Measurements from ENCODE around the gene PDE6A. TPM values are rescaled to one million over a fixed set of nuclear protein-coding genes. Genes with fewer than 3 reads are reported as not detected.
"Not testable (repeated sequence)": the region's sequence is repeated elsewhere in the genome, so short reads cannot be mapped to it uniquely, and the experiment has no call there.

Gene PDE6A
- total RNA-seq, 1 donor from 2014 or later: not detected

DNA sequence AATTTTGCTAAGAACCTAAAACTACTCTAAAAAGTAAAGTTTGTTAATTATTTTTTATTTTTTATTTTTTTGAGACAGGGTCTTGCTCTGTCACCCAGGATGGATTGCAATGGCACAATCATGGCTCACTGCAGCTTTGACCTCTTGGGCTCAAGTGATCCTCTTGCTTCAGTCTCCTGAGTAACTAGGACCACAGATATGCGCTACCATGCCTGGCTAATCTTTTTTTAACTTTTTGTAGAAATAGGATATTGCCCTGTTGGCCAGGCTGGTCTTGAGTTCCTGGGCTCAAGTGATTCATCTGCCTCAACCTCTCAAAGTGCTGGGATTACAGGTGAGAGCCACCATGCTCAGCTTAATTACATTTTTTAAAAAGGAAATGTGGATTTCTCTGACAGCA is 45.8 kb downstream of the PDE6A start:
- DNase-seq (ENCODE audit: low spot score) (no peak), ATAC-seq (no peak)

DNA sequence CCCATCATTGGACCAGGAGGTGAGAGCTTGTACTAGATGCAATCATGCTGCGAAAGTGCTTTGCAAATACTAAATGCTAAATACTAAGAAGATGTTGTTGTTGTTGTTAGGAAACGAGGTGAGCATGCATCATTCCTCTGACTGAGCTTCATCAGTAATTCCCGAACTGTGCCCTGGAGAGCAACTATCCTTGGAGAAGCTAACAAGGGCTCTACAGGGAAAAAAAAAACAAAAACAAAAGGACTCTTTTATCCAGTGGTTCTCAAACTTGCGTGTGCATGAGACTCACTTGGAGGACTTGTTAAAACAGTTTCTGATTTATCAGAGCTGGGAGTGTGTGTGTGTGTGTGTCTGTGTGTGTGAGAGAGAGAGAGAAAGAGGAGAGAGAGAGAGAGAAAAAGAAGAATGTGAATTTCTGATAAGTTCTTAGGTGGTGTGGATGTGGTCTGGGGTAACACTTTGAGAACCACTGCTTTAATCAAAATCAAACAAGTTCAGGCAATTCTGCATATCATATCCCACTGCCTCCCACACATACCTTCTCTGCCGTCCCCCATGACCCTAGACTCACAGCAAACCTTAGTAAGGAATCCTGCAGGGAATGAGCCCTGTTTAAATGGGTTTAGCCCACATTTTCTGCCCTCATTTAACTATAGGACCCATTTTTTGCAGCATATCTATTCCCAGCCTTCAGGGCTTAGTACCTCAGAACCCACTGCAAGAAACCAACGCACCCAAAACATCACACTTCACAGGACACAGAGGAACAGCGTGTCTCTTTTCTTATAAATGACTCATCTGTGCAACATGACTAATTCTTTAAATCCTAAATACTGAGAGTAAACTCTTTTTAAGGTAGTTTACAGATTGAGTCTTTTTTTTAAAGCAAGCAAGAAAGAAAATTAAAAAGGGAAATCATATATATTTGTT is 48.9 kb downstream of the PDE6A start:
- no peak for DNase-seq (ENCODE audit: low spot score)
- no peak for ATAC-seq

DNA sequence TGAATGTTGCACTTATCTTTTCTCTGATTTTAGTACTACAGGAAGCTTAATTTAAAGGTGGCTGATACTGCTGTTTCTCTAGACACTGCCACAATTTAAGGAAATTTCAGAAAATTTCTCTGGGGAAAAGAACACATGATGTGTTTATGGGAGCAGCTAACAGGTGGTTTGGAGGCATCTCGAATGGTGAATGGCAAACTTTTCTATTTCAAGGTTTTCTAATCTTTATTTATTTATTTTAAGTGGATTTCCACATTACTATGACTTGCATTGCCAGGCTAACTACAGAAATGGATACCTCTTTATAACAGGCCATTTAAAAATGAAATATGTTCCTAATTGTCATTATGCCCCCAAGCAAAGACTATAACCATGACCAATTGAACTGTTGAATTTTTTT is 50.4 kb downstream of the PDE6A start:
- ATAC-seq: no peak
- no peak for DNase-seq (ENCODE audit: low spot score)

DNA sequence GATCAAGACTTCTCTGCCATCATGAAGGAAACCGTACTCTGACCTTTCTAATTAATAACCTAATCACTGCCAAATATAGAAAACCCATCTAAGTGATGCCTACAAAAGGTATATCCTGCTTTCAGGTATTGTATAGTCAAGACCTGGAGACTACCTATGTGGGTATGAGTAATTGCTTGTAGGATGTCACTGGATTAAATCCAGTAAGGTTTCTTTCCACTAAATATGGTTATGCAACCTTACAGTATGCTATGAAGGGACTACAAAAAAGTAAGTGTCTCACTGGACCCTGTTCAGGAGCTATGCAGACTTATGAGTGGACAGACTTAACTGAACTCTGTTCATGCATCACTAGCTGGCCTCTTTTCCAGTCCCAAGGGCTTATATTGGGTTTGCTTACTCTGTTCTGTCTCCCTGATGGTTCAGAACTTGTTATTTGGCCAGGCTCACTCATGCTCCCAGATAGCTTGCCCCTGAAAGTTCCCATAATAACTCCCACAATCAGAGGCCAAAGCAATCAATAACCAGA is 51.1 kb downstream of the PDE6A start:
- DNase-seq (ENCODE audit: low spot score): no peak
- no peak for ATAC-seq

DNA sequence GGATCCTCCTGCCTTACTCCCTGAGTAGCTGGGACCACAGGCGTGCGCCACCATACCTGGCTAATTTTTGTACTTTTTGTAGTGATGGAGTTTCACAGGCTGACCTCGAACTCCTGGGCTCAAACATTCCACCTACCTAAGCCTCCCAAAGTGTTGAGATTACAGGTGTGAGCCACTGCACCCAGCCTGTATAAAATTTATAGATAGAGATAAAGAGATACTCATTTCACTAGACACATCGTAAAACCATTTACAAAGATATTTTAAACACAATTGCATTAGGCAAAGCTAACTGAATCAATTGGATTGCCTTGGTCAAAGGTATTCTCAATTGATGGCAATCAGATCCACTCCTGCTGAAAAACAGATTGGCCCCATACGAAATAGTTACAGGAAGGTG is 52.0 kb downstream of the PDE6A start:
- no peak for ATAC-seq
- DNase-seq (ENCODE audit: low spot score): no peak

DNA sequence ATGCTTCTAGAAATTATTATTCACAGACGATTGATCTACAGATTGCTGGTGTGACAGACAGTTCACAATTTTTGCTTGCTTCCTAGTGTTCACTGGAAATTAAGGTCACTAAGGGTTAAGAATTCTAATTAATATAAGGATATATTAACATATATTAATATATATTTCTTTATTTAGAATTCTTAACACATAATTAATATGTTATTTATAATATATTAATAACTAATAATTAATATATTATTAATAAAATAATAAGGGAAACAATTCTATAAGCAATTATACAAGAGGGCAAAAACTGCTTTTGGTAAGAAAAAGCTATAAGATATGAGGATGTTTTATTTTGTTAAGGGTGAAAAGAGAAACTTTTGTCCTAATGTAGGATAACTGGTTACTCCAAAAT is 56.3 kb downstream of the PDE6A start:
- no peak for ATAC-seq
- DNase-seq (ENCODE audit: low spot score): no peak

DNA sequence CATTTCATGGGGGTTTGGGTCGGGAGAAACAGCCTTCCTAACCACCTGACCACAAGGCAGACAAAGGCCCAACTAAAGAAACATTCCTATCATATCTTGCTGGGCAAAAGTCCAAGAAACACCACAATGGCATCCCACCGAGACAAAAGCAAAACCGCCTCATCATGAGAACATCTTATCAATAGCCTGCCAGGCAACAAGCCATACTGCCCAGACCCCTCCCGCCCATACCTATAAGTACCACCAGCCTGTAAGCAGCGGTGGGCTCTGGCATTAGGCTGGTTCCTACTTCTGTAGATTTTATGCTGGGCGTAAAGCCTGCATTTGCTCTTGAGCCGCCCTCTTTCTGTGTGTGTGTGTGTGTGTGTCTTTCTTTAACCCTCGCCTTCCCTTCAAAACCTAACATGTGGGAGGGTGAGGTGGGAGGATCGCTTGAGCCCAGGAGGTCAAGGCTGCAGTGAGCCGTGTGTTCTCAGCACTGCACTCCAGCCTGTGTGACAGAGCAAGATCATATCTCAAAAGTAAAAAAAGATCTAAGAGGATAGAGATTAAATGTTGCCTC is 56.9 kb downstream of the PDE6A start:
- DNase-seq (ENCODE audit: low spot score) (no peak), ATAC-seq (no peak)

DNA sequence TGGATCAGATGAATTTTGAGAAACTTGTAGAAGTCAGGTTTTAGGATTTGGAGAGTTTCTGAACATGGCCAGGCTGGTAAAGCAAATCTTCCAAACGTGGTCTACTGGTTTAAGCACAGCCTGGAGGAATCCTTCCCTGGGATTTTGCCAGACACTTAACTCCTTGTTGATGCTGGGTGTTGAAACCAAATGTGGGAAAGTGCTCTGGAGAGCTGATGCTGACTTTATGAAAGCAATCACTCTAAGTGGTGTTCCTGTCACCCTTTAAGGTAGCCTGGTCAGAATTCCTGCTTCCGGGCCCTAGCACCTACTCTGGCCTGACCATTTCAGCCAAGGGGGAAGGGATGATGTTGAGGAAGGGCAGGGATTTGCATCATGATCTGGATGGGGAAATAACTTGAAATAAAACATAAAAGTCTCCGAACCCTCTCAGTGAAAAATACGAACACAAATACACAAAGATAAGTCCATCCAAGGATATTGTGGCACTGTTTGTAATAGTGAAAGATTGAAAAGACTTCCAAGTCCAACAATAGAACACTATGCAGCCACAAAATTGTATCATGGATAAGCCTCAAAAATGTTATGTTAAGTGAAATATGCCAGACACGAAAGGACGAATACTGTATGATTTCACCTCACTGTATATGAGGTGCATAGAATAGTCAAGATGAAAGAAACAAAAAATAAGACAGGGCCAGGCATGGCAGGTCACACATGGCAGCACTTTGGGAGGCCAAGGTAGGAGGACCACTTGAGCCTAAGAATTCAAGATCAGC is 57.7 kb downstream of the PDE6A start:
- ATAC-seq: no peak

DNA sequence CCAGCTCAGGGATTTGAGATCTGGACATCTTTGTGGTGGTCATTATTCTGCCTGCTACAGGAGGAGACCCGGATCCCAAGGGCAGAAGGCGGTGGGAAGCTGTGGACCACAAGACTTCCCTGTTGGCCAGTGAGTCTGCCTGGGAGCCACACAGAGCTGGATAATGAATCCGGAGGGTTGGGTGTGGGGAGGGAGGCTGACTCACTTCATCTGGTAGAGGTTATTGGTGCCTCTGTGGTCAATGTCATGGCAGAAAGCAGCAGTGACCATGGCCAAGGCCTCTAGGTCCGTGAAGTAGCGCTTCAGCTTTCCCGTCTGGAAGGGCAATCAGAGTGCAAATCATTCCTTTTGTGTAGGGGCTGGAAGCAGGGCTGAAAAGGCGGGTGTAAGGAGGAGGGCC is 58.5 kb downstream of the PDE6A start:
- DNase-seq (ENCODE audit: low spot score): no peak
- ATAC-seq: no peak

More for the DNA sequence above, 57.7 kb downstream of the PDE6A start:
- no peak for DNase-seq (ENCODE audit: low spot score)

DNA sequence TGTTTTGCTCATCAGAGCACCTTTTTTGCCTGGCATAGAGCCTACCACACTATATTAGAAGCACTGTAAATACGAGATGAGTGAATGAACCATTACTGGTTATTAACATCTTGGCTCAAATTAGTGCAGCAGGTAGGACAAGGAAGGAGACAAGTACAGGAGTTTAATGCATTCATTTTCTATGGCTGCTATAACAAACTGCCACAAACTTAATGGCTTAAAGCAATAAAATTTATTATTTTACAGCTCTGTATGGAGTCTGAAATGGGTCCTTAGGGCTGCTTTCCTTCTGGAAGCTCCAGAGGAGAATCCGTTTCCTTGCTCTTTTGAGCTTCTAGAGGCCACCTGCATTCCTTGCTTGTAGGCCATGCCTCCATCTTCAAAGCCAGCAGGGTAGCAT is 59.1 kb downstream of the PDE6A start:
- no peak for ATAC-seq
- no peak for DNase-seq (ENCODE audit: low spot score)

DNA sequence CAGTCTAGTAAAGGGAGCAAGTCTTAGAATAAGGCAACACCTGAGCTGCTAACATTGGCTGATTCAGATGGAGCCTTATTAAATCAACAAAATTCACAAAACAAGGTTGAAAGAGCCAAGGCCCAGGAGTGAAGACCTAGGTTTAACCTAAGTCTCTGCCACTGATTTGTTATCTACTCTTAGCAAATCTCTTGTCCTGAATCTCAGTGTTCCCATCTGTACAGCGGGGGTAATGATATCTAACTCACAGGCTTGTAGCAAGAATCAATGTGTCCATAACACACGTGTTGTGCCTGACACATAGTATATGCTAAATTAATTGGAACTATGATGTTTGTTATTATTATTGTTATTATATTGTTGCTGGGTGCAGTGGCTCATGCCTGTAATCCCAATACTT is 61.0 kb downstream of the PDE6A start:
- ATAC-seq (no peak), DNase-seq (ENCODE audit: low spot score) (no peak)

DNA sequence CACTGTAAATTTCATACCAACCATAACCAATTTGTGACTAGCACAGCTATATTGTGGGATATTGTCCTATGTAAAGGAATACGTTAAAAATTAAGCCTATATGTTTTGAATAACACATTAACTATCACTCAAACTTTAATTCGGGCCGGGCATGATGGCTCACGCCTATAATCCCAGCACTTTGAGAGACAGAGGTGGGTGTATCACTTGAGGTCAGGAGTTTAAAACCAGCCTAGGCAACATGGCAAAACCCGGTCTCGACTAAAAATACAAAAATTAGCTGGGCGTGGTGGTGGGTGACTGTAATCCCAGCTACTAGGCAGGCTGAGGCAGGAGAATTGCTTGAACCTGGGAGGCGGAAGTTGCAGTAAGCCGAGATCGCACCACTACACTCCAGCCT is 62.0 kb downstream of the PDE6A start:
- DNase-seq (ENCODE audit: low spot score); ATAC-seq: not testable (repeated sequence)

DNA sequence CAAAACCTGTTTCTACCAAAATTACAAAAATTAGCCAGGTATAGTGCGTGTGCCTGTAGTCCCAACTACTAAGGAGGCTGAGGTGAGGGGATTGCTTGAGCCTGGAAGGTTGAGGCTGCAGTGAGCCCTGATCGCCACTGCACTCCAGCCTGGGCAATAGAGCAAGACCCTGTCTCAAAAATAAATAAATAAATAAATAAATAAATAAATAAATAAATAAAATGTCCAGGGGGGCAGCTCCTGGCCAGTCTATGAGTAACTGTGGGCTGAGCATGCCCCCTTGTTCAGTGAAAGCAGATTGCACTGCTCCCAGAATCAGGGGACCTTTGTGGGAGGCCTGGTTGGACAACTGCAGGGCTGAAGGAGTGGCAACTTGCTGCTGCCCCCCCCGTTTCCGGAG is 62.7 kb downstream of the PDE6A start:
- no peak for DNase-seq (ENCODE audit: low spot score)
- ATAC-seq: no peak

DNA sequence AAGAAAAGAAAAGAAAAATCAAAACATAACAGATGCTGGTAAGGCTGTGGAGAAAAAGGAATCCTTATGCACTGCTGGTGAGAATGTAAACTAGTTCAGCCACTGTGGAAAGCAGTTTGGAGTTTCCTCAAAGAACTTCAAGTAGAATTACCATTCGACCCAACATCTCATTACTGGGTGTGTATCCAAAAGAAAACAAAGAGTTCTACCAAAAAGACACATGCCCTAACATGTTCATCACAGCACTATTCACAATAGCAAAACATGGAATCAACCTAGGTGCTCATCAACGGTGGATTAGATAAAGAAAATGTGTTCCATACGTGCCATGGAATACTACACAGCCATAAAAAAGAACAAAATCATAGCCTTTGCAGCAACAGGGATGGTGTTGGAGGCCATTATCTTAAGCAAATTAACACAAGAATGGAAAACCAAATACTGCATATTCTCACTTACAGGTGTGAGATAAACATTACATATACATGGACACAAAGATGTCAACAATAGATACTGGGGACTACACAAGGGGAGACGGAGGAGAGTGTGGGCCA is 63.4 kb downstream of the PDE6A start:
- ATAC-seq (no peak), DNase-seq (ENCODE audit: low spot score) (no peak)

DNA sequence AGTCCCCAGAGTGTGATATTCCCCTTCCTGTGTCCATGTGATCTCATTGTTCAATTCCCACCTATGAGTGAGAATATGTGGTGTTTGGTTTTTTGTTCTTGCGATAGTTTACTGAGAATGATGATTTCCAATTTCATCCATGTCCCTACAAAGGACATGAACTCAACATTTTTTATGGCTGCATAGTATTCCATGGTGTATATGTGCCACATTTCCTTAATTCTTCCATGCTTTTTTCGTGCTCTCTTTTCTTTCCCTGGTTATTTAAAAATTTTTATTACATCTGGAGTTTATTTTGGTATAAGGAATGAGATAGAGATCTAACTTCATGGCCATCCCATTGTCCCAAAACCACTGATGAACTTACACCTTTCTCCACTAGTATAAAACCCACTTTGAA is 65.0 kb downstream of the PDE6A start:
- not testable (repeated sequence) for ATAC-seq; DNase-seq (ENCODE audit: low spot score)

DNA sequence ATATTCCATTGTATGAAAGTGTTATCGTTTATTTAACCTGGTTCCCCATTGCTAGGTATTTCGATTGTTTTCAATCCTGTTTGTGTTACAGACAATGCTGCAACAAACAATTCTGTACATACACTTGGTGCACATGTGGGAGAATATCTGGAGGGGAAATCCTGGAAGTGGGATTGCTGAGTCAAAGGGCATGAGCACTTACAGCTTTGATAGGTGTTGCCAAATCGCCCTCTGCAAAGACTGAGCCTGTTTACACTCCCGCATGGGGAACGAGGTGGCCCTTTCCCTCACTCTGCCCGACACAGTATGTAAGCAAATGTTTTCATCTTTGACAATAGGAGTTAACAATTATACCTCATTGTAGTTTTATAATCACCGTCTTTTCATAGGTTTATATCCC is 66.2 kb downstream of the PDE6A start:
- DNase-seq (ENCODE audit: low spot score): no peak

DNA sequence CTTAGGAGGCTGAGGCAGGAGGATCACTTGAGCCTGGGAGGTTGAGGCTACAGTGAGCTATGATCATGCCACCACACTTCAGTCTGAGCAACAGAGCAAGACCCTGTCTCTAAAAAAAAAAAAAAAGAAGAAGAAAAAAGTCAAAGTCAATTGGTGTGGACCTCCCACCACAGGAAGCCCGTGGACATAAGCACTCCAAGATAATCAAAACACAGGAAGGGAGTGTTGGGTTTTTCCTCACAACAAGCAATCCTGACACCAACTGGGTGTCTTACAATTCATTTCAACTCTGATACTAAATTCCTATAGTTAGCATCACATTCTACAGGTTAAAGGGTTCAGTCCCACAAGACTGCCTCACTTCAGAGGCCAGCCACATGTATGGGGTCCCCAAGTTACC is 70.7 kb downstream of the PDE6A start:
- no peak for DNase-seq (ENCODE audit: low spot score)
- no peak for ATAC-seq

More for the DNA sequence above, 66.2 kb downstream of the PDE6A start:
- ATAC-seq: peak; percentile 70

DNA sequence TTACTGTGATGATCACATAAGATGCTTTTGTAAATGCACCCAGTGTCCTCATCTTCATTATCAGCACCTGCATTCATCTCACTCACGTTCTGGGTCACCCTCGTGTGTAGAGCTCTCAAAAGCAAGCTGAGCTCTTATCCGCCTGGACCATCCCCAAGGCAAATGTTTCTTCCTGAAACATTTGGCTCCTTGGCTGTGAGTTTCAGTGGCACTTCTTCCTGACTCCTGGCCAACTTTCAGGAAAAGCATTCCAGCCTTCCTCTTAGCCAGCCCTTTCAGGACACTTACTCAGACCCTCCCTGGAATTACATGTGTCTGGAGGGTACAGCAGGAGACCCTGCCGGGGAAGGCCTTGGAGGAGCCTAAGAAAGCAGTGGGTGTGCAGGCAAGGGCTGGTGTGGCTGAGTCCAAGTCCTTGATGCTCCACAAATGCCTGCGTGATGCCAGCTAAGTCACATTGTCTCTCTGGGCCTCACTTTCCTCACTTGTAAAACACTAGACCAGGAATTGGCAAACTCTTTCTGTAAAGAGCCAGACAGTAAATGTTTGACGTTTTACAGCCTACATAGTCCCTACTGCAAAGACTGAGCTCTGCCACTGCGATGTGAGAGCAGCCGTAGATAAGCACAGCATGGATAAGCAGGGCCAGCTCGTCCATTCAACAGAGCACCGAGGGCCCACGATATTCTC is 72.1 kb downstream of the PDE6A start:
- DNase-seq (ENCODE audit: low spot score) (no peak), ATAC-seq (no peak)

DNA sequence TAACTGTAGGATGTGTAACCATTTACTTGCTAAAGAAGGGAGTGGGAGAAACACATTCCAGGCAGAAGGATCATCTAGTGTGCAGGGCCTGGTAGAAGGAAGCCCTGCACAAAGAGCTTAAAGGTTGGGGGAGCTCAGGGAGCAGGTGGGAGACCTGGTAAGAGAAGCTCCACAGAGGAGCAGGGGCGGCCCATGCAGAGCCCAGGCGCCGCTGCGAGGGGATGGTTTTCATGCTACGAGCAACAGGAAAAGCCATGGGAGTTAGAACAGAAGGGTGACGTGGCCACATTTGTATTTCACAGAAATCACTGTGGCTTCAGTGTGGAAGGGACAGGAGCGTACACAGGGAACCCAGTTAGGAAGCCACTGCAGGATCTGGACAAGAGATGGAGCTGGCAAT is 73.1 kb downstream of the PDE6A start:
- DNase-seq (ENCODE audit: low spot score): no peak

DNA sequence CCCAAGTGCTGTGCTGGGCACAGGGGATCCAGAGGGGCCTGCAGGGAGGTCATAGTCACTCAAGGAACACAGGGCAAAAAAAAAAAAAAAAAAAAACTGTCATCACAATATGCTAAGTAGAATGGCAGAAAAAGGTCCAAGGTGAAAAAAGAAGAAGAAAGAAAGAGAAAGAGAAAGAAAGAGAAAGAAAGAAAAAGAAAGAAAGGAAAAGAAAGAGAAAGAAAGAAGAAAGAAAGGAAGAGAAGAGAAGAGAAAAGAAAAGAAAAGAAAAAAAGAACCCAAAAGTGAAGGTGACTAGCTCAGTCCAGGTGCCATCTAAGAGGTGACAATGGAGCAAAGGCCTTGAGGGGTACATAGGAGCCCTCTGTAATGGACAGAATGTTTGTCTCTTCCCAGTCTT is 73.9 kb downstream of the PDE6A start:
- no peak for DNase-seq (ENCODE audit: low spot score)
- ATAC-seq: no peak

More for the DNA sequence above, 73.1 kb downstream of the PDE6A start:
- ATAC-seq: no peak

DNA sequence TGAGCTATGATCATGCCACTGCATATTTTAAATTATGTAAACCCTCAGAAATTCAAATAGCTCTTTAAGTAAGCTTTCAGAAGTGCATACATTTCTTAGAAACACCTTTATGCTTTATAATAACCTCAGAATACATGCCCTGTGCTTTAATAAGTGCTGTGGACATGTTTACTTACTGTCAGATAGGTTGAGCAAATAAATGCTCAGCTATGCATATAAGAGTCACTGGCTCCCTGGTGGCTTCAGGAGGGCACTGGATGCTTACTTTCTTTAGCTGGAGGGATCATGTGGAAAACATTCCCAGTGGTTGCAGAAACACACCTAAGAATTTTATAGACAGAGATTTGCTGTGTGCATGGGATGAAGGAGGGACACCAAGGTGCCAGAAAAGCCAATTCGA is 74.4 kb downstream of the PDE6A start:
- ATAC-seq: no peak
- no peak for DNase-seq (ENCODE audit: low spot score)
